H1 (cell line): ENCODE data around the gene ST3GAL3. TPM values are rescaled to one million over a fixed set of nuclear protein-coding genes. Genes with fewer than 3 reads are reported as not detected.

ENCODE experiments used
- CTCF ChIA-PET: fragments of 300-600 bp; sonication (Branson Sonifier 250); formaldehyde crosslinking; loops from one replicate; lab custom pipeline; 2021; ENCODE audit not compliant: partially characterized antibody; lab: Charles Lee
- POLR2A ChIA-PET: fragments of 300-600 bp; sonication (Branson Sonifier 250); formaldehyde crosslinking; loops from one replicate; lab custom pipeline; 2021; ENCODE audit warnings: inconsistent platforms; ENCODE audit not compliant: partially characterized antibody; lab: Charles Lee
- DNase-seq, 2 experiments: peaks; one replicate each; pipeline versions ENCODE4 v3.0.0 to v3.0.0-alpha.2; 2010 to 2022; ENCODE audit warnings: low spot score in 2 of 2, low read depth in 1 of 2, mixed read lengths in 1 of 2
- FAIRE-seq: peaks from 2 replicates; lab custom pipeline; 2011; peaks lifted over from hg19 to GRCh38; lab: Jason Lieb, UNC
- H2AFZ ChIP-seq: 2 replicates; pipeline ENCODE4 v1.8.1; 2012; ENCODE audit warnings: low read length, inconsistent platforms
- H2AK5ac ChIP-seq: 2 replicates; pipeline ENCODE4 v1.6.1; 2013; ENCODE audit warnings: low read depth, low read length
- H2BK120ac ChIP-seq: replicated peaks from 2 replicates; pipeline ENCODE3; 2013; ENCODE audit warnings: low read depth, low read length, inconsistent platforms
- H2BK12ac ChIP-seq: 2 replicates; pipeline ENCODE4 v1.6.1; 2013; ENCODE audit warnings: low read depth, low read length
- H2BK15ac ChIP-seq: 2 replicates; pipeline ENCODE4 v1.6.1; 2013; ENCODE audit warnings: low read length
- H2BK20ac ChIP-seq: 2 replicates; pipeline ENCODE4 v1.6.1; 2013; ENCODE audit warnings: low read length
- H2BK5ac ChIP-seq: 2 replicates; pipeline ENCODE4 v1.6.1; 2013; ENCODE audit warnings: low read depth, low read length
- H3K14ac ChIP-seq: 2 replicates; pipeline ENCODE4 v1.6.1; 2013; ENCODE audit warnings: inconsistent platforms; ENCODE audit not compliant: insufficient read length
- H3K18ac ChIP-seq: 2 replicates; pipeline ENCODE4 v1.6.1; 2013; ENCODE audit warnings: low read length; ENCODE audit errors: extremely low read depth
- H3K23ac ChIP-seq: 2 replicates; pipeline ENCODE4 v1.6.1; 2013; ENCODE audit warnings: inconsistent platforms; ENCODE audit not compliant: insufficient read length
- H3K23me2 ChIP-seq: 2 replicates; pipeline ENCODE4 v1.6.1; 2013; ENCODE audit warnings: low read depth, low read length
- H3K27ac ChIP-seq: 2 replicates; pipeline ENCODE4 v1.6.1; 2011; ENCODE audit warnings: low read depth, low read length, inconsistent platforms
- H3K27me3 ChIP-seq, 4 experiments: replicated peaks in 1 of 4; 1 replicate in 1 of 4; 2 replicates in 3 of 4; pipeline versions ENCODE4 v1.6.1 to v1.8.1; 2011 to 2013; ENCODE audit warnings: low read length in 3 of 4, mild to moderate bottlenecking in 3 of 4, inconsistent platforms in 2 of 4, mixed read lengths in 2 of 4, moderate library complexity in 1 of 4; ENCODE audit not compliant: control insufficient read depth in 3 of 4, insufficient read depth in 3 of 4; ENCODE audit errors: extremely low read depth in 1 of 4
- H3K36me3 ChIP-seq, 4 experiments: 2 replicates each; pipeline versions ENCODE4 v1.6.1 to v1.8.1; 2011 to 2013; ENCODE audit warnings: mild to moderate bottlenecking in 4 of 4, low read length in 3 of 4, moderate library complexity in 2 of 4, control low read depth in 1 of 4, inconsistent platforms in 1 of 4; ENCODE audit not compliant: insufficient read depth in 4 of 4, control insufficient read depth in 2 of 4
- H3K4ac ChIP-seq: replicated peaks from 2 replicates; pipeline ENCODE3; 2013; ENCODE audit warnings: low read length, low read depth, mixed read lengths, inconsistent platforms; ENCODE audit not compliant: insufficient read length
- H3K4me1 ChIP-seq, 4 experiments: replicated peaks in 1 of 4; 1 replicate in 1 of 4; 2 replicates in 3 of 4; pipeline versions ENCODE4 v1.6.1 to v1.8.1; 2011 to 2013; ENCODE audit warnings: low read length in 3 of 4, inconsistent platforms in 2 of 4, mixed read lengths in 1 of 4; ENCODE audit not compliant: insufficient read depth in 4 of 4, control insufficient read depth in 3 of 4
- H3K4me2 ChIP-seq, 2 experiments: 2 replicates each; pipeline versions ENCODE4 v1.6.1 to v1.8.1; 2011 to 2013; ENCODE audit warnings: low read depth in 2 of 2, low read length in 2 of 2, control low read depth in 1 of 2, inconsistent platforms in 1 of 2, mild to moderate bottlenecking in 1 of 2; ENCODE audit not compliant: insufficient read depth in 1 of 2
- H3K4me3 ChIP-seq, 4 experiments: fragments of 200-600, 300-600 bp in 1 of 4; sonication (generic), shearing (Covaris generic), sonication (Bioruptor Twin) in 1 of 4; 2 replicates each; pipeline versions ENCODE4 v1.5.1 to v1.8.1; 2011 to 2016; ENCODE audit warnings: low read length in 4 of 4, low read depth in 3 of 4, control low read depth in 2 of 4, inconsistent platforms in 2 of 4, mild to moderate bottlenecking in 2 of 4, mixed read lengths in 1 of 4, moderate library complexity in 1 of 4; ENCODE audit not compliant: insufficient read depth in 2 of 4; ENCODE audit errors: extremely low read depth in 1 of 4
- H3K56ac ChIP-seq: replicated peaks from 2 replicates; pipeline ENCODE3; 2013; ENCODE audit warnings: low read depth, mild to moderate bottlenecking, mixed read lengths, low read length, inconsistent platforms; ENCODE audit not compliant: insufficient read length
- H3K79me1 ChIP-seq: 2 replicates; pipeline ENCODE4 v1.6.1; 2013; ENCODE audit warnings: low read depth, low read length, control low read depth
- H3K79me2 ChIP-seq, 2 experiments: 2 replicates each; pipeline versions ENCODE4 v1.6.1 to v1.8.1; 2012 to 2013; ENCODE audit warnings: low read length in 2 of 2, mild to moderate bottlenecking in 2 of 2, inconsistent platforms in 1 of 2; ENCODE audit not compliant: insufficient read depth in 2 of 2, control insufficient read depth in 1 of 2
- H3K9ac ChIP-seq, 4 experiments: replicated peaks in 1 of 4; 1 replicate in 1 of 4; 2 replicates in 3 of 4; pipeline versions ENCODE4 v1.6.1 to v1.8.1; 2011 to 2013; ENCODE audit warnings: low read depth in 3 of 4, low read length in 3 of 4, control low read depth in 2 of 4, mild to moderate bottlenecking in 2 of 4, moderate library complexity in 2 of 4, inconsistent platforms in 1 of 4; ENCODE audit errors: extremely low read depth in 1 of 4
- H3K9me3 ChIP-seq, 2 experiments: 2 replicates each; pipeline versions ENCODE4 v1.6.1 to v1.8.1; 2012 to 2013; ENCODE audit warnings: mild to moderate bottlenecking in 2 of 2, moderate library complexity in 2 of 2, control low read depth in 1 of 2, inconsistent platforms in 1 of 2, low read depth in 1 of 2, low read length in 1 of 2, mixed read lengths in 1 of 2; ENCODE audit not compliant: insufficient read depth in 2 of 2
- H4K20me1 ChIP-seq, 2 experiments: replicated peaks in 1 of 2; 2 replicates each; pipeline versions ENCODE3 to v1.8.1; 2011 to 2013; ENCODE audit warnings: inconsistent platforms in 2 of 2, low read length in 2 of 2, mild to moderate bottlenecking in 1 of 2; ENCODE audit not compliant: insufficient read depth in 2 of 2, control insufficient read depth in 1 of 2
- H4K5ac ChIP-seq: 2 replicates; pipeline ENCODE4 v1.6.1; 2013; ENCODE audit warnings: low read length, low read depth, mixed read lengths, inconsistent platforms; ENCODE audit not compliant: insufficient read length
- H4K8ac ChIP-seq: 2 replicates; pipeline ENCODE4 v1.8.0; 2013; ENCODE audit warnings: mild to moderate bottlenecking, moderate library complexity, low read length, inconsistent platforms; ENCODE audit not compliant: insufficient read depth; ENCODE audit errors: extremely low read depth
- H4K91ac ChIP-seq: replicated peaks from 2 replicates; pipeline ENCODE3; 2013; ENCODE audit warnings: low read length, mixed read lengths, inconsistent platforms; ENCODE audit not compliant: insufficient read length
- CHD2 ChIP-seq: IDR thresholded peaks from 2 replicates; pipeline ENCODE4 v1.6.1; 2012; ENCODE audit warnings: low read length, improper control_type of control experiment
- EZH2 ChIP-seq: fragments of 200-600 bp; sonication (generic); IDR thresholded peaks from 2 replicates; pipeline ENCODE4 v1.7.1; 2012; ENCODE audit warnings: low read depth, mild to moderate bottlenecking, moderate library complexity, low read length, inconsistent platforms; ENCODE audit not compliant: severe bottlenecking
- HDAC6 ChIP-seq: IDR thresholded peaks from one replicate; pipeline ENCODE4 v1.7.1; 2012; ENCODE audit warnings: low read depth, mild to moderate bottlenecking, inconsistent platforms, low read length, moderate library complexity
- TAF7 ChIP-seq: optimal IDR thresholded peaks from 2 replicates; pipeline ENCODE3; 2011; ENCODE audit warnings: low read depth, mild to moderate bottlenecking, inconsistent platforms, low read length, moderate library complexity, borderline replicate concordance
- WGBS, 2 experiments: shearing (Covaris generic) in 1 of 2; methylation state at CpG; one replicate each; pipeline versions ENCODE4 v1.1.6 to v1.1.7; 2013 to 2015; ENCODE audit warnings: low lambda C conversion rate in 2 of 2, mixed read lengths in 2 of 2, inconsistent platforms in 1 of 2, low coverage in 1 of 2, missing lambda C conversion rate in 1 of 2; ENCODE audit not compliant: insufficient replicate concordance in 2 of 2, insufficient coverage in 1 of 2, insufficient read length in 1 of 2; ENCODE audit errors: extremely low coverage in 1 of 2, missing lambda C conversion rate in 1 of 2; 5-methylcytosine and 5-hydroxymethylcytosine counted together
- polyA plus RNA-seq, 7 experiments: library from polyadenylated mRNA; depleted of rRNA in 3 of 7; stranded (reverse) in 5 of 7; unstranded in 2 of 7; fragments of >200 nt in 5 of 7; fragments of 200-250 nt in 2 of 7; gene quantifications; 1 replicate in 5 of 7; 2 replicates in 1 of 7; 4 replicates in 1 of 7; pipeline versions ENCODE4 v1.2.1 to v1.2.3, GENCODE V29; 2011 to 2013; ENCODE audit warnings: missing spikeins in 2 of 7, mixed read lengths in 2 of 7
- total RNA-seq: library from RNA; stranded (reverse); fragmentation: NEBNext Ultra II Directional; extraction: Animal tissue kit (Norgen Biotek cat#: 25700); gene quantifications from 2 replicates; pipeline ENCODE4 v1.2.1, GENCODE V29; 2021

Gene ST3GAL3
- total and polyA plus RNA-seq, 2 of the 8 experiments (the other 6 are each of a cell fraction or from before 2014, with no cell fraction given): 6.8 to 7.0 TPM

GRCh38 chr1:43949678-43950077, 242.3 kb downstream of the ST3GAL3 start:
- Histone ChIP-seq H3K9me3 (no peaks in the 10 kb centered on the region), H3K27ac (no peak overlapping the region), H3K23ac (no peak overlapping the region), H2AFZ (no peak overlapping the region), H3K36me3 (no peaks in the 10 kb centered on the region; a peak in 1 of 8 replicates), H3K4me3 (no peak overlapping the region), H2BK20ac (no peak overlapping the region), H3K4ac (no peak overlapping the region), H3K18ac (no peak overlapping the region), H4K20me1 (peaks cover 0 to 8% of the 10 kb centered on the region in 2 experiments), H3K27me3 (no peaks in the 10 kb centered on the region), H3K79me2 (0 out of 4 replicates have a peak, but pooled peaks cover 0 to 4% of the 10 kb centered on the region in 2 experiments), H2BK15ac (no peak overlapping the region), H3K9ac (no peak overlapping the region), H3K79me1 (peaks cover 6% of the 10 kb centered on the region), H4K91ac (no peak overlapping the region), H2BK120ac (no peak overlapping the region), H4K5ac (no peak overlapping the region), H3K4me2 (no peak overlapping the region), H4K8ac (no peak overlapping the region; the same call in 1 of the 2 replicates), H3K14ac (no peak overlapping the region), H2BK5ac (no peak overlapping the region), H3K56ac (no peak overlapping the region), H2AK5ac (no peak overlapping the region), H2BK12ac (no peak overlapping the region), H3K23me2 (peaks cover 3% of the 10 kb centered on the region; the same call in 1 of the 2 replicates), H3K4me1 (peaks cover 3 to 14% (median 7%) of the 10 kb centered on the region in 4 experiments; a peak in 6 of 7 replicates)
- POLR2A ChIA-PET: interaction anchor here (1.1 to 6.8 kb wide), 6 partner anchors 13 to 186 kb away, joined by 3 to 29 read pairs (median 4); partner anchors contain the start of genes ATP6V0B and DPH2
- DNase-seq (no peak), FAIRE-seq (no peak)
- CTCF ChIA-PET: interaction anchor here (1.3 to 10.8 kb wide), 8 partner anchors 10 to 183 kb away, joined by 5 to 151 read pairs (median 18); partner anchors contain the start of genes ARTN and DPH2
- WGBS, 2 experiments: 87% methylated on average over 13 of the region's 13 CpGs; no CpG with 5 or more reads in 1 of the 2 experiments
- TF ChIP-seq EZH2: no peak
- TF ChIP-seq HDAC6: no peak
- no peak for TF ChIP-seq TAF7
- TF ChIP-seq CHD2: no peak
